Bronchial smooth muscle cell (primary cell): ENCODE data around the gene OR2T4. TPM values are rescaled to one million over a fixed set of nuclear protein-coding genes. Genes with fewer than 3 reads are reported as not detected.

Experiments
- total RNA-seq: library from RNA; depleted of rRNA; stranded (reverse); fragments of >200 nt; gene quantifications from 2 replicates; pipeline ENCODE4 v1.2.1, GENCODE V29; 2014

OR2T4 gene, protein sequence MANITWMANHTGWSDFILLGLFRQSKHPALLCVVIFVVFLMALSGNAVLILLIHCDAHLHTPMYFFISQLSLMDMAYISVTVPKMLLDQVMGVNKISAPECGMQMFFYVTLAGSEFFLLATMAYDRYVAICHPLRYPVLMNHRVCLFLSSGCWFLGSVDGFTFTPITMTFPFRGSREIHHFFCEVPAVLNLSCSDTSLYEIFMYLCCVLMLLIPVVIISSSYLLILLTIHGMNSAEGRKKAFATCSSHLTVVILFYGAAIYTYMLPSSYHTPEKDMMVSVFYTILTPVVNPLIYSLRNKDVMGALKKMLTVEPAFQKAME
- total RNA-seq: not detected in 2 replicates

DNA sequence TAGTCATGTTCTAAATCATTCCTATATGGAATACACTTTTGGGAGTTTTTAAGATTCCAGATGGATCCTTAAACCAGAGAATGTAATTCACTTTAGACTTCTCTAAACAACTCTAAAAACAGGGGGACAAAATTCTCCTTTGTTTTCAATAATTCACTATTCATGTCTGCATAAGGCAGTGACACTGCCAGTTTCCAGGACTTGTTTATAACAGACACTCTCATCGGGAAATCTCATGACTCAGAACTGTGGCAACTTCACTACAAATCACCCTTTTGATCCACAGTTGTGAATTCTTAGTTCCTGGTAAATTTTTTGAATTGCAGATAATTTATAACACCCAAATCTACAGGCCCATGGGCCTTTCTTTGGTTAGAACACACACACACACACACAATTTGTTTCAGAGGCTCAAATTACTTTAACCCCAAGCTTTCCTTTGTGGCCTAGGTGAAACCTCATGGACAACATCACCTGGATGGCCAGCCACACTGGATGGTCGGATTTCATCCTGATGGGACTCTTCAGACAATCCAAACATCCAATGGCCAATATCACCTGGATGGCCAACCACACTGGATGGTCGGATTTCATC is at the start of gene OR2T4:
OR2T4 (plus strand) TSS at position 545 of the 595 bp plus-strand sequence; CDS start at position 545, 0 bp downstream.

DNA sequence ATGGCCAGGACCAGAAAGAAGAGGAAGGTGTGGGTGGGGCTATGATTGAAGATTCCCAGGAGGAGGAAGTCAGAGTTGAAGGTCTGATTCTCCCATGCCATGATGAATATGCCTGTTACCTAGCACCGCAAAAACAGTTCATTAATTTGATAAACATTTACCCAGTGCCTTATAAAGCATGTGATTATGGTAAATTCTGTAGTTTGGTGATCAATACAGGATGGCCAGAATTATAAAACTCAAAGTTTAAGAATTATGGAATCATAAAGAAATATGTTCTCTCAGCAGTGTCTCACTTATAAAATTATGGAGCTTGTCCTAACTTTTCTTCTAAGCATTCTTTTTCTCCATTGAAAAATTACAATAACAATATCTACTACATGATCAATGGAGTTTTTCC is 37.0 kb upstream of the OR2T4 start, which contains the start of gene OR2M7:
OR2M7 (minus strand) TSS at position 101 of the 400 bp plus-strand sequence; CDS start at position 101, 0 bp downstream.

DNA sequence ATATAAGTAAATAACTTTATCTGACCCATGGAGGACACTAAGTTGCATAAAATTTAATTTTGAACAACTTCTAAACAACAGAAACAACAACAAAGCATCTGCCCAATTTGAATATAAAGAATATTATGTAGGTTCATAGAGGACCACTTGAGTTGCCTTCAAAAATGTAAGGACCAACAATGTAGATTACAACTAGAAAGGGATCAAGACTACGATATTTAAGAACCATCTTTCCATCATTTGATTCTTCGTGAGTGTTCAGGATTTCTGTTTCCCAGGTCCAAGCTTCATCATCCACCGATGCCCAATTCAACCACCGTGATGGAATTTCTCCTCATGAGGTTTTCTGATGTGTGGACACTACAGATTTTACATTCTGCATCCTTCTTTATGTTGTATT is 13.0 kb upstream of the OR2T4 start, which contains the start of gene OR14C36:
OR14C36 (plus strand) TSS at position 301 of the 400 bp plus-strand sequence; CDS start at position 301, 0 bp downstream.

DNA sequence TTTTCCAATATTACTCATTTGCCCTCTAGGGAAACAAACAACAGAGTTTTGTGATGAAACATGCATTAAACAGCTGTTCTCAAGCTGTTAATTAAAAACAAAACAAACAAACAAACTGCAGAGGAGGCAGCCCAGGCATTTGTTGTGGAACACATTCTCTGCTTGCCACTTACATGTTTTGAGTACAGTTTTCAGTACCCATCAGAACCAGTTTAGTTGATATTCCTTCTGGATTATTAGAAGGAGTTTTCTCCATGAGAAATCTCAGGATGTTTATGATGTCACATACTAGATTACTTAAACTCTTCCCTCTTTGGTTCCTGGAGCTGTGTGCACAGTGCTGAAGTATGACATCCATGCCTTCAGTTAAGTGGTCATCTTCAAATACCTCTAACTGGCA is 14.0 kb downstream of the OR2T4 start, which contains the start of gene OR2T6:
OR2T6 (plus strand) TSS at position 301 of the 400 bp plus-strand sequence. CDS start 11,863 bp downstream, outside the sequence.

DNA sequence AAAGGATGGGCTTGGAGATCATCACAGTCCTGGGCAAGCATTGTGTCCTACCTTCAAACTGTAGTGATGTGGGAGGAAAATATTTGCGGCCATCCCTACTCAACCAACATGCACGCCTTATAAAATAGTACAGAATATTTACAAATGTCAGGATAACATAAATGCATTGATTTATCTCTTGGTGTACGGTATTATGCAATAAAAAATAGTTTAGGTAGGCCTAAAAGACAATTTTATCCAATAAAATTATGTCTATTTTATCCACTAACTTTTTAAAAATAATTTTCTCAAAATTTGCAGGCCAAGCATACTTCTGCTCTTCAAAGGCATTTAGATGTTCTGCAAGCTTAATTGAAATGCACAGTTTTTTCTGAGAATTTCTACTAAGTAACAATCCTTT is 41.3 kb downstream of the OR2T4 start, which contains the start of gene OR2T1:
OR2T1 (plus strand) TSS at position 301 of the 400 bp plus-strand sequence. CDS start 3,100 bp downstream, outside the sequence.

Other genes starting within 250 kb of the OR2T4 start
- gene OR2M5, start 216.5 kb upstream of the OR2T4 start, total RNA-seq: not detected in 2 replicates
- gene OR2M2, start 186.8 kb upstream of the OR2T4 start, total RNA-seq: not detected in 2 replicates
- not detected in 2 replicates for gene OR2M3, start 164.4 kb upstream of the OR2T4 start, total RNA-seq
- under 0.01 TPM in 1 of 2 replicates, not detected in the other for gene OR2M4, start 130.2 kb upstream of the OR2T4 start, total RNA-seq
- not detected in 2 replicates for gene OR2T33, start 83.7 kb upstream of the OR2T4 start, total RNA-seq
- gene OR2T12, start 58.2 kb upstream of the OR2T4 start, total RNA-seq: not detected in 2 replicates
- gene OR2M7, start 37.1 kb upstream of the OR2T4 start, total RNA-seq: not detected in 2 replicates
- gene OR14C36, start 12.9 kb upstream of the OR2T4 start, total RNA-seq: not detected in 2 replicates
- not detected in 2 replicates for gene OR2T6, start 14.1 kb downstream of the OR2T4 start, total RNA-seq
- gene OR2T1, start 41.4 kb downstream of the OR2T4 start, total RNA-seq: not detected in 2 replicates
- gene OR2T2, start 84.0 kb downstream of the OR2T4 start, total RNA-seq: not detected in 2 replicates
- gene OR2T3, start 111.7 kb downstream of the OR2T4 start, total RNA-seq: not detected in 2 replicates
- not detected in 2 replicates for gene OR2T5, start 126.9 kb downstream of the OR2T4 start, total RNA-seq
- not detected in 2 replicates for gene OR2G6, start 146.4 kb downstream of the OR2T4 start, total RNA-seq
- gene OR2T29, start 201.1 kb downstream of the OR2T4 start, total RNA-seq: not detected in 2 replicates
- gene OR2T34, start 213.1 kb downstream of the OR2T4 start, total RNA-seq: not detected in 2 replicates
- gene OR2T10, start 236.0 kb downstream of the OR2T4 start, total RNA-seq: not detected in 2 replicates